Left ventricle myocardium inferior (tissue), 1 donor: ENCODE results near the gene PNMA8C. TPM values are rescaled to one million over a fixed set of nuclear protein-coding genes. Genes with fewer than 3 reads are reported as not detected.

ENCODE experiments used
- DNase-seq: peaks from one replicate; pipeline ENCODE4 v3.0.0-alpha.2; 2020
- H3K27ac ChIP-seq: fragments of 200-600 bp; replicated peaks from 2 replicates; pipeline ENCODE4 v1.8.0; 2021
- H3K27me3 ChIP-seq: fragments of 200-600 bp; 2 replicates; pipeline ENCODE4 v1.8.0; 2021; ENCODE audit warnings: low read depth
- H3K36me3 ChIP-seq: fragments of 200-600 bp; 2 replicates; pipeline ENCODE4 v1.8.0; 2021
- H3K4me1 ChIP-seq: fragments of 200-600 bp; 2 replicates; pipeline ENCODE4 v1.8.0; 2021
- H3K4me3 ChIP-seq: fragments of 200-600 bp; 2 replicates; pipeline ENCODE4 v1.8.0; 2021; ENCODE audit warnings: mild to moderate bottlenecking, moderate library complexity
- H3K9me3 ChIP-seq: fragments of 200-600 bp; replicated peaks from 2 replicates; pipeline ENCODE4 v1.8.0; 2021
- CTCF ChIP-seq: fragments of 200-600 bp; IDR thresholded peaks from 2 replicates; pipeline ENCODE4 v1.8.0; 2021; ENCODE audit warnings: antibody characterized with exemption, mild to moderate bottlenecking, borderline replicate concordance
- intact Hi-C: fragments of 100-400 bp; cut with micrococcal nuclease; formaldehyde crosslinking; loops from one replicate; pipeline ENCODE4 v1.11.0; 2022
- total RNA-seq: library from RNA; stranded (reverse); fragmentation: NEBNext Ultra II Directional; extraction: Animal tissue kit (Norgen Biotek cat#: 25700); gene quantifications from one replicate; pipeline ENCODE4 v1.2.1, GENCODE V29; 2021
- donor health status: DM: no; HTN: yes; CAD: no; lungs with severe emphysema.

PNMA8C gene
- total RNA-seq, 1 donor from 2014 or later, result not detected

- no peaks in the 10 kb centered on the region for H3K27me3 ChIP-seq
- H3K9me3 ChIP-seq, result no peaks in the 10 kb centered on the region
- DNase-seq, result no peak
- H3K27ac ChIP-seq, result no peak overlapping the region
- intact Hi-C loops, result loop anchor here (10.0 kb wide), 1 partner anchor 125 kb away; no protein-coding TSS in a partner anchor
- no peak overlapping the region for H3K4me3 ChIP-seq
- H3K36me3 ChIP-seq, result peaks cover 61% of the 10 kb centered on the region
- no peak for TF ChIP-seq CTCF
- H3K4me1 ChIP-seq, result no peaks in the 10 kb centered on the region
Observed at GRCh38 chr19:46390121-46390858, 38.4 kb downstream of the PNMA8C start.

- no peak for DNase-seq
- intact Hi-C loops, result no loop called here
Observed at GRCh38 chr19:46388311-46389095, 40.2 kb downstream of the PNMA8C start.

DNA sequence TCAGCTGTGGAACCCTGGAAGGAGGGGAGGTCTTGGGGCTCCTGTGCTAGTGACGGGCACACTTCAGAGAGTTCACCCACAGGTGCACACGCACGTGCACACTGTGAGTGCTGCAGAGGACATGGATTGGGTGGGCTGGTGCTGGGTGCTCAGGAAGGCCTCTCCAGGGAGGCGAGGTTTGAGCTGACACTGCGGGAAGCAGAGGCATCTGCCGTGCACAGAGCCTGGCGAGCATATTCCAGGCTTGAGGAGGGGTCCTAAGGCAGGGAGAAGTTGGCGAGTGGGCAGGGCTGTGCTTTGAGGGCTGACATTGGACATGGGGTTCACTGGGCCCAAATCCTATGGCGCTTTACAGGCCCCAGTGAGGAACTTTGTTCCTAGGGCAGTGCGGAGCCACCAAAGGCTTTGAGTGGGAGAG lies 41.0 kb downstream of the PNMA8C start:
- no peak for DNase-seq
- no peak overlapping the region for H3K27ac ChIP-seq
- no peak overlapping the region for H3K4me3 ChIP-seq
- peaks cover 80% of the 10 kb centered on the region for H3K36me3 ChIP-seq
- no peaks in the 10 kb centered on the region for H3K27me3 ChIP-seq
- no peak for TF ChIP-seq CTCF
- H3K9me3 ChIP-seq, result no peaks in the 10 kb centered on the region
- H3K4me1 ChIP-seq, result peaks cover 25% of the 10 kb centered on the region
- intact Hi-C loops, result no loop called here

More at GRCh38 chr19:46388311-46389095, 40.2 kb downstream of the PNMA8C start:
- no peaks in the 10 kb centered on the region for H3K9me3 ChIP-seq
- no peak for TF ChIP-seq CTCF
- H3K27ac ChIP-seq, result no peak overlapping the region
- H3K4me1 ChIP-seq, result peaks cover 17% of the 10 kb centered on the region
- H3K36me3 ChIP-seq, result peaks cover 75% of the 10 kb centered on the region
- no peaks in the 10 kb centered on the region for H3K27me3 ChIP-seq
- no peak overlapping the region for H3K4me3 ChIP-seq

GRCh38 chr19:46386996-46387712 lies 41.6 kb downstream of the PNMA8C start:
- H3K9me3 ChIP-seq, result no peaks in the 10 kb centered on the region
- intact Hi-C loops, result no loop called here
- no peak for DNase-seq
- H3K36me3 ChIP-seq, result peaks cover 82% of the 10 kb centered on the region
- H3K4me1 ChIP-seq, result peaks cover 25% of the 10 kb centered on the region
- H3K4me3 ChIP-seq, result no peak overlapping the region
- H3K27ac ChIP-seq, result no peak overlapping the region
- TF ChIP-seq CTCF, result no peak
- no peaks in the 10 kb centered on the region for H3K27me3 ChIP-seq

- H3K4me1 ChIP-seq, result peaks cover 25% of the 10 kb centered on the region
- no peak overlapping the region for H3K4me3 ChIP-seq
- DNase-seq, result no peak
- H3K27ac ChIP-seq, result no peak overlapping the region
- no peaks in the 10 kb centered on the region for H3K9me3 ChIP-seq
- H3K27me3 ChIP-seq, result no peaks in the 10 kb centered on the region
- no peak for TF ChIP-seq CTCF
- intact Hi-C loops, result no loop called here
- peaks cover 81% of the 10 kb centered on the region for H3K36me3 ChIP-seq
Observed at GRCh38 chr19:46386151-46386550, 42.6 kb downstream of the PNMA8C start.
